Liver (tissue), 9 donors: ENCODE results near the gene MTA3. TPM values are rescaled to one million over a fixed set of nuclear protein-coding genes. Genes with fewer than 3 reads are reported as not detected.

Experiments used
- DNase-seq: peaks from one replicate; pipeline ENCODE4 v3.0.0-alpha.2; 2017; ENCODE audit warnings: low spot score
- H3K27ac ChIP-seq, 2 donors: one replicate each; pipeline ENCODE4 v1.7.0; 2013; ENCODE audit warnings: inconsistent platforms in 2 of 2, low read length in 2 of 2, control low read depth in 1 of 2, low read depth in 1 of 2, mild to moderate bottlenecking in 1 of 2
- H3K27me3 ChIP-seq, 4 donors: one replicate each; pipeline versions ENCODE4 v1.6.1 to v1.7.0; 2013; ENCODE audit warnings: low read length in 3 of 4, inconsistent platforms in 1 of 4, mild to moderate bottlenecking in 1 of 4, moderate library complexity in 1 of 4; ENCODE audit not compliant: control insufficient read depth in 4 of 4, insufficient read depth in 4 of 4
- H3K36me3 ChIP-seq, 4 donors: one replicate each; pipeline versions ENCODE4 v1.6.1 to v1.7.0; 2013; ENCODE audit warnings: low read length in 3 of 4, mild to moderate bottlenecking in 3 of 4, low read depth in 1 of 4, moderate library complexity in 1 of 4; ENCODE audit not compliant: control insufficient read depth in 4 of 4, insufficient read depth in 3 of 4
- H3K4me1 ChIP-seq, 4 donors: one replicate each; pipeline versions ENCODE4 v1.6.1 to v1.7.0; 2013; ENCODE audit warnings: low read length in 3 of 4, mild to moderate bottlenecking in 3 of 4, moderate library complexity in 1 of 4; ENCODE audit not compliant: control insufficient read depth in 4 of 4, insufficient read depth in 4 of 4
- H3K4me3 ChIP-seq, 3 donors: one replicate each; pipeline versions ENCODE4 v1.6.1 to v1.7.0; 2013; ENCODE audit warnings: low read length in 3 of 3, control low read depth in 1 of 3, low read depth in 1 of 3, mild to moderate bottlenecking in 1 of 3
- H3K9ac ChIP-seq, 2 donors: one replicate each; pipeline ENCODE4 v1.7.0; 2013; ENCODE audit warnings: low read length in 2 of 2, mild to moderate bottlenecking in 2 of 2, moderate library complexity in 2 of 2, control low read depth in 1 of 2, low read depth in 1 of 2
- H3K9me3 ChIP-seq, 4 donors: one replicate each; pipeline versions ENCODE4 v1.6.1 to v1.7.0; 2013; ENCODE audit warnings: low read length in 3 of 4; ENCODE audit not compliant: control insufficient read depth in 4 of 4
- FOXA2 ChIP-seq: IDR thresholded peaks from 2 replicates; pipeline ENCODE4 v1.6.1; 2016; ENCODE audit warnings: antibody characterized with exemption
- GABPA ChIP-seq, 2 donors: IDR thresholded peaks in 1 of 2; conservative IDR thresholded peaks in 1 of 2; 2 replicates each; pipeline ENCODE4 v1.6.1; 2016; ENCODE audit warnings: antibody characterized with exemption in 2 of 2, mild to moderate bottlenecking in 1 of 2, moderate library complexity in 1 of 2
- HNF4A ChIP-seq, 2 donors: conservative IDR thresholded peaks; 2 replicates each; pipeline ENCODE4 v1.6.1; 2016; ENCODE audit warnings: antibody characterized with exemption in 2 of 2, mild to moderate bottlenecking in 2 of 2
- HNF4G ChIP-seq: IDR thresholded peaks from 2 replicates; pipeline ENCODE4 v1.6.1; 2016; ENCODE audit warnings: antibody characterized with exemption
- JUND ChIP-seq, 2 donors: IDR thresholded peaks; 2 replicates each; pipeline ENCODE4 v1.6.1; 2016; ENCODE audit warnings: antibody characterized with exemption in 2 of 2
- NR2F2 ChIP-seq: IDR thresholded peaks from 2 replicates; pipeline ENCODE4 v1.6.1; 2016; ENCODE audit warnings: antibody characterized with exemption
- RAD21 ChIP-seq, 2 donors: IDR thresholded peaks; 2 replicates each; pipeline ENCODE4 v1.6.1; 2016; ENCODE audit warnings: antibody characterized with exemption in 2 of 2, mild to moderate bottlenecking in 2 of 2
- SP1 ChIP-seq: IDR thresholded peaks from 2 replicates; pipeline ENCODE4 v1.6.1; 2018; ENCODE audit warnings: antibody characterized with exemption, mild to moderate bottlenecking
- TAF1 ChIP-seq: conservative IDR thresholded peaks from 2 replicates; pipeline ENCODE4 v1.6.1; 2016; ENCODE audit warnings: antibody characterized with exemption, mild to moderate bottlenecking
- YY1 ChIP-seq: IDR thresholded peaks from 2 replicates; pipeline ENCODE4 v1.6.1; 2016; ENCODE audit warnings: antibody characterized with exemption, mild to moderate bottlenecking
- WGBS: extraction: QIAGEN DNeasy Blood & Tissue Kit; methylation state at CpG from one replicate; pipeline ENCODE4 v1.1.7; 2013; 5-methylcytosine and 5-hydroxymethylcytosine counted together
- polyA plus RNA-seq, 2 donors: library from polyadenylated mRNA; stranded (reverse) in 1 of 2; unstranded in 1 of 2; fragments of 200-250 nt in 1 of 2; fragments of >200 nt in 1 of 2; fragmentation: Nextera tagmentation in 1 of 2; extraction: Ambion mirVana in 1 of 2; gene quantifications; one replicate each; pipeline versions ENCODE4 v1.2.1 to v1.2.3, GENCODE V29; 2013 to 2015
- total RNA-seq, 2 donors: library from RNA; depleted of rRNA; stranded (reverse); fragments of >200 nt; gene quantifications; one replicate each; pipeline ENCODE4 v1.2.3, GENCODE V29; 2014
- TF ChIP-seq, protein P1 (sequence below): IDR thresholded peaks from 2 replicates; pipeline ENCODE4 v1.6.1; 2016; ENCODE audit warnings: antibody characterized with exemption
- TF ChIP-seq, protein P2 (sequence below): IDR thresholded peaks from 2 replicates; pipeline ENCODE4 v1.6.1; 2016; ENCODE audit warnings: antibody characterized with exemption
- TF ChIP-seq, protein P3 (sequence below): fragments of 150-350 bp; IDR thresholded peaks from 2 replicates; pipeline ENCODE4 v1.5.1; 2017; ENCODE audit warnings: improper control_type of control experiment, low read depth, low read length; ENCODE audit not compliant: missing input control
- TF ChIP-seq, protein P4 (sequence below): IDR thresholded peaks from 2 replicates; pipeline ENCODE4 v1.6.1; 2016; ENCODE audit warnings: antibody characterized with exemption
- donor health status: healthy.
- donor health status: healthy.
- donor health status: healthy.
- donor health status: healthy.
- donor health status: healthy.

MTA3 gene
- total and polyA plus RNA-seq, 4 donors: 5.5 to 10.3 (median 6.8) TPM

DNA sequence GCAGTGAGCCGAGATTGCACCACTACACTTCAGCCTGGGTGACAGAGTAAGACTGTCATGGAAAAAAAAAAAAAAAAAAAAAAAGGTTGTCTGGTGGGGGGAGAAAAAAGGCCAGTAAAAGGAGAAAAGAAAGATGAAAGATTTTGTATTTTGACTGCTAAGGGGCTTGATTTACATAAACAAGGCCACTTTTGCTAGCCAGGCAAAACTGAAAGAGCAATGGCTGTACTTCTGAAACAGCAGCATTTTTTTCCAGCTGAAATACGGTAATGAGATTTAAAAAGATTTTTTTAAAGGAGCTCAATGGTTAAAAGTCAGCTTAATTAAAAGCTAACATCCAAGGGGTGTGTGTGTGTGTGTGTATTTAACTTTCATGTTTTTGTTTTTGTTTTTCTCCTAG lies 206.8 kb downstream of the MTA3 start:
- Histone ChIP-seq H3K36me3 (peaks cover 0 to 2% (median under 1%) of the 10 kb centered on the region in 4 donors), H3K27ac (no peak overlapping the region), H3K27me3 (no peaks in the 10 kb centered on the region), H3K9ac (no peak overlapping the region), H3K4me3 (no peak overlapping the region), H3K4me1 (peaks cover 0 to 6% (median 0%) of the 10 kb centered on the region in 4 donors), H3K9me3 (no peaks in the 10 kb centered on the region)
- no peak for DNase-seq
- 91% methylated on average over 2 of the region's 2 CpGs for WGBS
- no peak for TF ChIP-seq SP1
- TF ChIP-seq TAF1: no peak
- TF ChIP-seq RAD21 (IDR thresholded peaks at IDR 0.05): no peak

DNA sequence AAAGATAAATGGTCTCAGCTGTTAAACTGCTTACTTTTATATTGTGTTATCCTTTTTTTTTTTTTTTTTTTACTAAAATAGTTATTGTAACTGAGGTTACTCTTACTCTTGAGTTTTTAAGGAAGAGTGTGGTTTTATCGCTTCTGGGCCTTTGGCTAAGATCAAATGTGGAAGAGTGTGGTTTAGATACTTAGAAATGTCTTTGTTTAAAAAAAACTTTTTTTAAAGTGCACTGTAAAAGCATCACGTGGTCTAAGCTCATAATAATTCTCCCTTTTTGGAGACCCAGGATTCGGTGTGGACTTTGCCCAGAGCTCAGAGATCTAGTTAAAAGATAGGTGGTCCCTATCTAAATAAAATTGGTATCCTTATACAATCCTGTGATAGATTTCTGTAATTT lies 207.4 kb downstream of the MTA3 start:
- TF ChIP-seq YY1 (no peak), RAD21 (IDR thresholded peaks at IDR 0.05) (no peak), HNF4A (conservative IDR thresholded peaks at IDR 0.05) (no peak), SP1 (no peak), JUND (IDR thresholded peaks at IDR 0.05) (no peak), NR2F2 (no peak), FOXA2 (no peak), GABPA (IDR thresholded peaks at IDR 0.05 in 1 of 2, conservative IDR thresholded peaks at IDR 0.05 in 1 of 2) (no peak), HNF4G (no peak)
- TF ChIP-seq, protein P1, sequence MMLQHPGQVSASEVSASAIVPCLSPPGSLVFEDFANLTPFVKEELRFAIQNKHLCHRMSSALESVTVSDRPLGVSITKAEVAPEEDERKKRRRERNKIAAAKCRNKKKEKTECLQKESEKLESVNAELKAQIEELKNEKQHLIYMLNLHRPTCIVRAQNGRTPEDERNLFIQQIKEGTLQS: no peak
- TF ChIP-seq, protein P2, sequence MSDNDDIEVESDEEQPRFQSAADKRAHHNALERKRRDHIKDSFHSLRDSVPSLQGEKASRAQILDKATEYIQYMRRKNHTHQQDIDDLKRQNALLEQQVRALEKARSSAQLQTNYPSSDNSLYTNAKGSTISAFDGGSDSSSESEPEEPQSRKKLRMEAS: no peak
- TF ChIP-seq, protein P3, sequence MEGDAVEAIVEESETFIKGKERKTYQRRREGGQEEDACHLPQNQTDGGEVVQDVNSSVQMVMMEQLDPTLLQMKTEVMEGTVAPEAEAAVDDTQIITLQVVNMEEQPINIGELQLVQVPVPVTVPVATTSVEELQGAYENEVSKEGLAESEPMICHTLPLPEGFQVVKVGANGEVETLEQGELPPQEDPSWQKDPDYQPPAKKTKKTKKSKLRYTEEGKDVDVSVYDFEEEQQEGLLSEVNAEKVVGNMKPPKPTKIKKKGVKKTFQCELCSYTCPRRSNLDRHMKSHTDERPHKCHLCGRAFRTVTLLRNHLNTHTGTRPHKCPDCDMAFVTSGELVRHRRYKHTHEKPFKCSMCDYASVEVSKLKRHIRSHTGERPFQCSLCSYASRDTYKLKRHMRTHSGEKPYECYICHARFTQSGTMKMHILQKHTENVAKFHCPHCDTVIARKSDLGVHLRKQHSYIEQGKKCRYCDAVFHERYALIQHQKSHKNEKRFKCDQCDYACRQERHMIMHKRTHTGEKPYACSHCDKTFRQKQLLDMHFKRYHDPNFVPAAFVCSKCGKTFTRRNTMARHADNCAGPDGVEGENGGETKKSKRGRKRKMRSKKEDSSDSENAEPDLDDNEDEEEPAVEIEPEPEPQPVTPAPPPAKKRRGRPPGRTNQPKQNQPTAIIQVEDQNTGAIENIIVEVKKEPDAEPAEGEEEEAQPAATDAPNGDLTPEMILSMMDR: no peak
- TF ChIP-seq, protein P4, sequence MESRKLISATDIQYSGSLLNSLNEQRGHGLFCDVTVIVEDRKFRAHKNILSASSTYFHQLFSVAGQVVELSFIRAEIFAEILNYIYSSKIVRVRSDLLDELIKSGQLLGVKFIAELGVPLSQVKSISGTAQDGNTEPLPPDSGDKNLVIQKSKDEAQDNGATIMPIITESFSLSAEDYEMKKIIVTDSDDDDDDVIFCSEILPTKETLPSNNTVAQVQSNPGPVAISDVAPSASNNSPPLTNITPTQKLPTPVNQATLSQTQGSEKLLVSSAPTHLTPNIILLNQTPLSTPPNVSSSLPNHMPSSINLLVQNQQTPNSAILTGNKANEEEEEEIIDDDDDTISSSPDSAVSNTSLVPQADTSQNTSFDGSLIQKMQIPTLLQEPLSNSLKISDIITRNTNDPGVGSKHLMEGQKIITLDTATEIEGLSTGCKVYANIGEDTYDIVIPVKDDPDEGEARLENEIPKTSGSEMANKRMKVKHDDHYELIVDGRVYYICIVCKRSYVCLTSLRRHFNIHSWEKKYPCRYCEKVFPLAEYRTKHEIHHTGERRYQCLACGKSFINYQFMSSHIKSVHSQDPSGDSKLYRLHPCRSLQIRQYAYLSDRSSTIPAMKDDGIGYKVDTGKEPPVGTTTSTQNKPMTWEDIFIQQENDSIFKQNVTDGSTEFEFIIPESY: no peak
- Histone ChIP-seq H3K9me3 (no peaks in the 10 kb centered on the region), H3K27ac (no peak overlapping the region), H3K9ac (no peak overlapping the region), H3K4me1 (peaks cover 0 to 6% (median 0%) of the 10 kb centered on the region in 4 donors), H3K4me3 (no peak overlapping the region), H3K36me3 (peaks cover 0 to 2% (median under 1%) of the 10 kb centered on the region in 4 donors), H3K27me3 (no peaks in the 10 kb centered on the region)
- 71% methylated on average over 3 of the region's 3 CpGs for WGBS
- DNase-seq: no peak
